Chondrocyte (in vitro differentiated cells): Measurements from ENCODE around the gene MBNL2. TPM values are rescaled to one million over a fixed set of nuclear protein-coding genes. Genes with fewer than 3 reads are reported as not detected.

Experiments used
- DNase-seq: peaks from one replicate; pipeline ENCODE4 v3.0.0; 2021; ENCODE audit warnings: mixed read lengths, low spot score
- H3K27ac Mint-ChIP-seq: one replicate; pipeline ENCODE4 v1.8.0; 2021; ENCODE audit warnings: mild to moderate bottlenecking, moderate library complexity, mixed read lengths; ENCODE audit not compliant: unreplicated experiment
- H3K27me3 Mint-ChIP-seq: 2 replicates; pipeline ENCODE4 v1.8.0; 2021; ENCODE audit warnings: low read depth, mixed read lengths
- H3K36me3 Mint-ChIP-seq: 2 replicates; pipeline ENCODE4 v1.8.0; 2021; ENCODE audit warnings: low read depth, mixed read lengths
- H3K4me1 Mint-ChIP-seq: 2 replicates; pipeline ENCODE4 v1.8.0; 2021; ENCODE audit warnings: low read depth, mild to moderate bottlenecking, mixed read lengths
- H3K4me3 Mint-ChIP-seq: one replicate; pipeline ENCODE4 v1.8.0; 2021; ENCODE audit warnings: mild to moderate bottlenecking, moderate library complexity, mixed read lengths; ENCODE audit not compliant: unreplicated experiment
- H3K9me3 Mint-ChIP-seq: 2 replicates; pipeline ENCODE4 v1.8.0; 2021; ENCODE audit warnings: low read depth, mixed read lengths
- total RNA-seq: library from RNA; stranded (reverse); gene quantifications from 3 replicates; pipeline ENCODE4 v1.2.1, GENCODE V29; 2021
- TF ChIP-seq, protein P1 (sequence below): fragments of 200-600 bp; sonication (generic); IDR thresholded peaks from 2 replicates; pipeline ENCODE4 v1.5.0; 2021; ENCODE audit warnings: antibody characterized with exemption, mild to moderate bottlenecking, moderate library complexity

Gene MBNL2
- total RNA-seq, 1 donor from 2014 or later, result 41.3 TPM

DNA sequence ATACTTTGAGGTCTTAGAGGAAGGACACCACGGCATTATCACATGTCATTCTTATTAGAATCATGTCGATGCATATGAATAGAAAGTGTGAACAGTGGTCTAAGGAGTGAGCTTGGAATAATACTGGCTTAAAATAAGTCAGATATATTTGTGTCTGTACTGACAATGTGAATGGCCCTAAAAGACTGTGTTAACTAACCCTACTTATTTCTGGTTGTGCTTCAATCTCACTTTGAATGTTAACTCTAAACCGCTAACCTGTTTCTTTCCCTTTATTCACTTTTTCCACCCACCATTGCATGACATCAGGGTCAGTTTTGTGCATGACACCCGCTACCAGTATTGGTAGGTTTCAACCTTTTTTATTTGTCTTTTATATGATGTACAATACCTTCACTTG, 142.7 kb downstream of the MBNL2 start:
- Mint-ChIP-seq H3K4me3 (no peak overlapping the region), H3K27me3 (no peaks in the 10 kb centered on the region), H3K27ac (no peak overlapping the region), H3K4me1 (peaks cover 45% of the 10 kb centered on the region), H3K36me3 (peaks cover 28% of the 10 kb centered on the region), H3K9me3 (no peaks in the 10 kb centered on the region)
- no peak for DNase-seq
- TF ChIP-seq, protein P1, sequence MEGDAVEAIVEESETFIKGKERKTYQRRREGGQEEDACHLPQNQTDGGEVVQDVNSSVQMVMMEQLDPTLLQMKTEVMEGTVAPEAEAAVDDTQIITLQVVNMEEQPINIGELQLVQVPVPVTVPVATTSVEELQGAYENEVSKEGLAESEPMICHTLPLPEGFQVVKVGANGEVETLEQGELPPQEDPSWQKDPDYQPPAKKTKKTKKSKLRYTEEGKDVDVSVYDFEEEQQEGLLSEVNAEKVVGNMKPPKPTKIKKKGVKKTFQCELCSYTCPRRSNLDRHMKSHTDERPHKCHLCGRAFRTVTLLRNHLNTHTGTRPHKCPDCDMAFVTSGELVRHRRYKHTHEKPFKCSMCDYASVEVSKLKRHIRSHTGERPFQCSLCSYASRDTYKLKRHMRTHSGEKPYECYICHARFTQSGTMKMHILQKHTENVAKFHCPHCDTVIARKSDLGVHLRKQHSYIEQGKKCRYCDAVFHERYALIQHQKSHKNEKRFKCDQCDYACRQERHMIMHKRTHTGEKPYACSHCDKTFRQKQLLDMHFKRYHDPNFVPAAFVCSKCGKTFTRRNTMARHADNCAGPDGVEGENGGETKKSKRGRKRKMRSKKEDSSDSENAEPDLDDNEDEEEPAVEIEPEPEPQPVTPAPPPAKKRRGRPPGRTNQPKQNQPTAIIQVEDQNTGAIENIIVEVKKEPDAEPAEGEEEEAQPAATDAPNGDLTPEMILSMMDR, result no peak

DNA sequence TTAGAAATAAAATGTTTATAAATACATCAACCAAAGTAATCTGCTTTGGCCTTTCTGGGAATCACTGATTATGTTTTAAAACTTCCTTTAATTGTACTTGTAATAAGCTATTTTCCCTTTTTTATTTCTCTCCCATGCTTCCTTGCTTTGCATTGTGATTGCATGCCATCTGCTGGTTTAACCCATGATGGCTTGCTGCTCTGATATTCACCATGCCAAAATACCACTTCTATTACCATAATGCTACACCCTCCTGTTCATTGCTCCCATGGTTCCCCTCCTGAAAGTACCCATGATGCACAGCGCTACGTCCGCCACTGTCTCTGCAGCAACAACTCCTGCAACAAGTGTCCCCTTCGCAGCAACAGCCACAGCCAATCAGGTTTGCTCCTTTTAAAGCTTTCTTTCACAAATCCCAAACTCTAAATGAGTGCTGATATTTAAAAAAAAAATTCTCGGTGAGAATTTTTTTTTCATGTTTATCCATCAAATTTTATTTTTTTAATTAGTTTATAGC, 144.1 kb downstream of the MBNL2 start:
- DNase-seq, result no peak
- peaks cover 45% of the 10 kb centered on the region for H3K4me1 Mint-ChIP-seq
- H3K27me3 Mint-ChIP-seq, result no peaks in the 10 kb centered on the region
- no peaks in the 10 kb centered on the region for H3K9me3 Mint-ChIP-seq
- peaks cover 24% of the 10 kb centered on the region for H3K36me3 Mint-ChIP-seq
- no peak overlapping the region for H3K27ac Mint-ChIP-seq
- no peak overlapping the region for H3K4me3 Mint-ChIP-seq
- TF ChIP-seq, protein P1, result peak; percentile 39

DNA sequence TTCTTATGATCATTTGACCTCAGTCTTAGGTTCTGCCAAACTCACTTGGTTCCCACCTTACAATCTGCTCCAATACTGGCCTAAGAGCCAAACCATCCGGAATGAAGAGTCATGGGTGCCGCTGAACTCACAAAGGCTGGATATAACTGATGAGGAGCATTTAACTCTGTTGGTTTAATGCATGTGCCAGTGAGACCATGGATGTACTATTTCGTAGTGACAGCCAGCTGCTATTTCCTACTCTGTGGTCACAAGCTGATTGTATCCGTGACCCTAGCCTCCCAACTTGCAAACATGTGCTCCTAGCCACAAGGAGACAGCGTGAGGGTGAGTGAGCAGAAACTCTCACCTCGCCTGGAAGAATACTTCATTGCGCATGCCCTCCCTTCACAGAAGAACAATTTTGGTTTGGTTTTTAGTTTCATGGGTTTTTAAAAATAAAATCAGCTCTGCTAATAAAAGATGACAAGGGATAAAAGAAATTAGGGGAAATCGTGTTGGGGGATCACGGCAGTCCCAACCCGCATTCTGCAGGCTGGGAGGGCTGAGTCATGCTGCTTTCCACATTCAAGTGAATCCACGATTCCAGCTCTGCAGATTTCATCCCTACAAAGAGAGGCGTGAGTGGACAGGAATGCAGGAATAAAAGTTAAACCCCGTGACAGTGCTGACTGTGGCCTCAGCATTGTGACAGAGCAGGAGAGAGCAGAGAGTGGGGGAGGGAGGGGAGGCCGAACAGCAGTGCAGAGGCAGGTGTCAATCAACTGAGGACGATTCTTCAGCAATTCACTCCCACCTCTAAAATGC, 145.1 kb downstream of the MBNL2 start:
- peak overlapping the region; percentile 88 for H3K27ac Mint-ChIP-seq
- H3K36me3 Mint-ChIP-seq, result peaks cover 21% of the 10 kb centered on the region
- H3K9me3 Mint-ChIP-seq, result no peaks in the 10 kb centered on the region
- TF ChIP-seq, protein P1, result no peak
- no peak for DNase-seq
- H3K4me1 Mint-ChIP-seq, result peaks cover 42% of the 10 kb centered on the region
- no peaks in the 10 kb centered on the region for H3K27me3 Mint-ChIP-seq
- peak overlapping the region; percentile 14 for H3K4me3 Mint-ChIP-seq

DNA sequence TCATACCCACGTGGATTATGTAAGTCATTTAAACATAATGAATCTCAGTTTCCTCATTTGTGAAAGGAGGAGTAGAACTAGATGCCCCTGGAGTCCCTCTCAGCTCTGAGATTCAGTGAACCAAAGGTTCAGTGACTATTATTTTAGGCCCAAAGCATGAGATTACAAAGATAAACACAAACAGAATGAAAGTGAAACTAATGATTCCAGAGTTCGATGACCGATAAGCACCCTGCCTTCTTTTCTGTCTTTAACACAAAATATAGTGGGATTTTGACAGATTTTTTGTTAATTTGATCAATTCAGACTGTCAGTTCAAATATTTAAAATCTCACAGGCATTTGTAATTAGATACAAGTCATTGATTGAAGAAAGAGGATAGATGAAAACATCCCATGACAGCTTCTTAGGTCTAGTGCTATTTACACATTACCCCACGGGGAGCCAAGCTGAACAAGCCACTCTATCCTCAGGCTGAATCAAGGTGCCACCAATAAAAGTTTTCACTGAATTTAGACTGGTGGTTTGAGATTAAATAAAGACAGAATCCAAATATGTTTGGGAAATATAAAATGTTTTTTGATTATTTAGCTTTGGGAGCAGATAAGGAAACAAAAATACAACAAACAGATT, 147.2 kb downstream of the MBNL2 start:
- Mint-ChIP-seq H3K4me1 (peaks cover 24% of the 10 kb centered on the region), H3K27ac (peak overlapping the region; percentile 25), H3K36me3 (peaks cover 7% of the 10 kb centered on the region), H3K27me3 (no peaks in the 10 kb centered on the region), H3K9me3 (no peaks in the 10 kb centered on the region), H3K4me3 (no peak overlapping the region)
- no peak for DNase-seq
- TF ChIP-seq, protein P1, result no peak

DNA sequence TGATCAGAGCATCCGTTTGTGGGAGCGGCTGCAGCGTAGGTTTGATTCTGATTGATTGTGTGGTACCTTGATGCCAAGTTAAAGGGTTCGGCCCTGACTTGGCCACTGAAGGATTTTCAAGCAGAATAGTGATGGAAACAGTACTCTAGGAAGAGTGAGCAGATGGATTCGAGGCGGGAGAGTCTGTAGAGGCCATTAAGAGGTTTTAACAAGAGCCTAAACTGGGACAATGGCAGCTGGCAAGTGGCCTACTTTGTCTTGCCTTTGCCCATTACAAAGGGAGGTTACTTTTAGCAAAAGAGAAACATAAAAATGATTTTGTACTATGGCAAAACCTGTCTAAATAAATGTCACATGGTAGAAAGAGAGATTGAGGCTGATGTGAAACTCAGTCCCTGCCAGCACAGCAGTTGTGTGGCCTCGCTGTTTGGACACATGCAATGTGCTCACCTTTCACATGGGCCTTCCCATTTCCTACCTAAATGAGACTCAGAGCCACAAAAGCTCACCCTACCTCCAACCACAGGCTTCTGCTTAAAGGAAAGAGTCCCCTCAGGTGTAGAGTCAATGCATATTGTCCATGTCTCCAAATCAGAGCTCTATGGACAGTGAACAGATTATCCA, 149.5 kb downstream of the MBNL2 start:
- no peaks in the 10 kb centered on the region for H3K9me3 Mint-ChIP-seq
- no peak overlapping the region for H3K4me3 Mint-ChIP-seq
- DNase-seq, result no peak
- peaks cover 24% of the 10 kb centered on the region for H3K4me1 Mint-ChIP-seq
- TF ChIP-seq, protein P1, result no peak
- H3K27ac Mint-ChIP-seq, result no peak overlapping the region
- no peaks in the 10 kb centered on the region for H3K27me3 Mint-ChIP-seq
- H3K36me3 Mint-ChIP-seq, result peaks cover 14% of the 10 kb centered on the region
